Esophagus muscularis mucosa (tissue), 3 donors: ENCODE results near the gene UST.

ENCODE experiments used
- CTCF ChIP-seq, 3 experiments: fragments of 200-600 bp in 2 of 3; fragments of 450-650 bp in 1 of 3; sonication (generic) in 2 of 3; IDR thresholded peaks; one replicate each; pipeline ENCODE4 v1.5.1; 2017 to 2019; ENCODE audit warnings: antibody characterized with exemption in 3 of 3, mild to moderate bottlenecking in 2 of 3, moderate library complexity in 1 of 3
- POLR2A ChIP-seq: fragments of 450-650 bp; IDR thresholded peaks from one replicate; pipeline ENCODE4 v1.6.1; 2017; ENCODE audit warnings: antibody characterized with exemption, moderate library complexity, mild to moderate bottlenecking, low read depth
- POLR2AphosphoS5 ChIP-seq, 2 donors: sonication (generic); formaldehyde crosslinking; IDR thresholded peaks; one replicate each; pipeline ENCODE4 v1.6.1; 2017; ENCODE audit warnings: antibody characterized with exemption in 2 of 2

- TF ChIP-seq CTCF (IDR thresholded peaks at IDR 0.05): no peak
- no peak for TF ChIP-seq POLR2A
- TF ChIP-seq POLR2AphosphoS5 (IDR thresholded peaks at IDR 0.05): no peak
Observed at GRCh38 chr6:148998704-148999103, 251.9 kb downstream of the UST start.
